OCI-LY1 (cell line): ENCODE results near the gene GPR179.

Experiments
- CTCF ChIP-seq: fragments of 200-600 bp; sonication (generic), shearing (Covaris generic); IDR thresholded peaks from 2 replicates; pipeline ENCODE4 v1.5.1; 2017; ENCODE audit warnings: mild to moderate bottlenecking, antibody characterized with exemption, low read length, moderate library complexity, mixed read lengths
- EZH2 ChIP-seq: fragments of 200-600 bp; sonication (generic), shearing (Covaris generic); IDR thresholded peaks from 2 replicates; pipeline ENCODE4 v1.8.0; 2017; ENCODE audit warnings: borderline replicate concordance, mixed run types, mild to moderate bottlenecking, antibody characterized with exemption, low read length, moderate library complexity, mixed read lengths

- TF ChIP-seq CTCF (no peak), EZH2 (no peak)
Observed at GRCh38 chr17:38345743-38346142, 2.0 kb upstream of the GPR179 start.
